Activated T-cell treated with anti-CD3 and anti-CD28 coated beads for 48 hours (primary cell): ENCODE data around the gene CASZ1.

Experiments used
- DNase-seq: peaks from one replicate; pipeline ENCODE4 v3.0.0-alpha.2; 2020; ENCODE audit warnings: low read depth

Gene CASZ1

GRCh38 chr1:10795276-10796021 is 997 bp downstream of the CASZ1 start:
- DNase-seq = no peak

GRCh38 chr1:10794724-10795275 is 1.6 kb downstream of the CASZ1 start:
- no peak for DNase-seq

- no peak for DNase-seq
Measured at GRCh38 chr1:10793129-10793651, 3.3 kb downstream of the CASZ1 start.

GRCh38 chr1:10791105-10791951 is 5.1 kb downstream of the CASZ1 start:
- no peak for DNase-seq

GRCh38 chr1:10789803-10790702 is 6.4 kb downstream of the CASZ1 start:
- DNase-seq = no peak

- no peak for DNase-seq
Measured at GRCh38 chr1:10789047-10789791, 7.2 kb downstream of the CASZ1 start.

GRCh38 chr1:10788592-10789006 is 7.8 kb downstream of the CASZ1 start:
- no peak for DNase-seq

GRCh38 chr1:10787286-10787685 is 9.2 kb downstream of the CASZ1 start:
- DNase-seq = no peak

GRCh38 chr1:10785728-10786638 is 10.5 kb downstream of the CASZ1 start:
- no peak for DNase-seq

- no peak for DNase-seq
Measured at GRCh38 chr1:10784998-10785727, 11.3 kb downstream of the CASZ1 start.

GRCh38 chr1:10782491-10783244 is 13.8 kb downstream of the CASZ1 start:
- no peak for DNase-seq

GRCh38 chr1:10781137-10781536 is 15.3 kb downstream of the CASZ1 start:
- no peak for DNase-seq

GRCh38 chr1:10779841-10780240 is 16.6 kb downstream of the CASZ1 start:
- DNase-seq = no peak

GRCh38 chr1:10779201-10779600 is 17.2 kb downstream of the CASZ1 start:
- DNase-seq = no peak

- DNase-seq = no peak
Measured at GRCh38 chr1:10778640-10779039, 17.8 kb downstream of the CASZ1 start.

- DNase-seq = no peak
Measured at GRCh38 chr1:10777749-10778574, 18.5 kb downstream of the CASZ1 start.

GRCh38 chr1:10776190-10776905 is 20.1 kb downstream of the CASZ1 start:
- DNase-seq = no peak
